Stimulated activated CD4-positive, alpha-beta T cell treated with anti-CD3 and anti-CD28 coated beads, Interleukin-1b, Interleukin-23, amount 100 ng/mL, for 1 hour (primary cell): ENCODE measurements around the gene PRKCG.

Experiments used
- DNase-seq, 2 donors: peaks; one replicate each; pipeline ENCODE4 v3.0.0-alpha.2; 2020; ENCODE audit warnings: low read depth in 2 of 2

PRKCG gene

DNA sequence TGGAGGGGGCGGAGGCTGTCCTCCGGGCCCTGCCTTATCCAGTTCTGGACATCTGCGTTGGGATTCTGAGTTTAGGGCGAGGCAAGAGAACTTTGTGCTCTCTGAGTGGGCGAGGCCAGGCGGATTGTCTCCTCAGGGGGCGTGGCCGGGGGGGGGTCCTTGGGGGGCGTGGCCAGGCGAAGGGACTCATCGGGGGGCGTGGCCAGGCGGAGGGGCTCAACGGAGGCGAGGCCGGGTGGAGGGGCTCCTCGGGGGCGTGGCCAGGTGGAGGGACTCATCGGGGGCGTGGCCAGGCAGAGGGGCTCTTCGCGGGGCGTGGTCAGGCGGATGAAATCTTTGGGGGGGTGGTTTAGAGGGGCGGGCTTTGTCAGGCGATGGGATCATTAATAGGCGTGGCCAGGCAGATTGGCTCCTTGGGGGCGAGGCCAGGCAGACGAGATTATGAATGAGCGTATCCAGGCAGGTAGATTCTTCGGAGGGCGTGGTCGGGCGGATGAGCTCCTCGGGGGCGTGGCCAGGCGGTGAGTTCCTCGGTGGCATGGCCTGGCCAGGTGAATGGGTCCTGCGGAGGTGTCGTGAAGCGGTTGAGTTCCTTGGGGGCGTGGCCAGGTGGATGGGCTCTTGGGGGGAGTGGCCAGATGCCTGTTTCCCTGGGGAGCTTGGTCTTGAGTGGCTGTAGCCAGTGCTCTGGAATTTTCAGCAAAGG is 16.8 kb downstream of the PRKCG start:
- DNase-seq = no peak

DNA sequence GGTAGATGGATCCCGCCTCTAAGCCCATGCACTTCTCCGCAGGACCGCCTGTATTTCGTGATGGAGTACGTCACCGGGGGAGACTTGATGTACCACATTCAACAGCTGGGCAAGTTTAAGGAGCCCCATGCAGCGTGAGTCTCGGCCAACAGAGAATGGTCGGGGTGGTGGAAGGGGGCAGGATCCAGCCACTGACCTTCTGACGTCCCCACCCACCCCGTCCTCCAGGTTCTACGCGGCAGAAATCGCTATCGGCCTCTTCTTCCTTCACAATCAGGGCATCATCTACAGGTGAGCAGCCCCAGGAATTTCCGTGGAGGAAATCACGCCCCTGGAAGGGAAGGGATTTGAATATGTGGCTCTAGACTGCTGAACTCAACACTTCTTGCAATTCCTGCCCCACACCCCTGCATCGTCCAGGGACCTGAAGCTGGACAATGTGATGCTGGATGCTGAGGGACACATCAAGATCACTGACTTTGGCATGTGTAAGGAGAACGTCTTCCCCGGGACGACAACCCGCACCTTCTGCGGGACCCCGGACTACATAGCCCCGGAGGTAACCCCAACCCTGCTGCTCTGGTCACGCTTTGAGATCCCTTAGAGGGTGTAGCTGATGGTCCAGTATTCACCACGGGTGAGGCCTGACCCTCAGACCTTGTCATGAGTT is 18.3 kb downstream of the PRKCG start:
- no peak for DNase-seq

DNA sequence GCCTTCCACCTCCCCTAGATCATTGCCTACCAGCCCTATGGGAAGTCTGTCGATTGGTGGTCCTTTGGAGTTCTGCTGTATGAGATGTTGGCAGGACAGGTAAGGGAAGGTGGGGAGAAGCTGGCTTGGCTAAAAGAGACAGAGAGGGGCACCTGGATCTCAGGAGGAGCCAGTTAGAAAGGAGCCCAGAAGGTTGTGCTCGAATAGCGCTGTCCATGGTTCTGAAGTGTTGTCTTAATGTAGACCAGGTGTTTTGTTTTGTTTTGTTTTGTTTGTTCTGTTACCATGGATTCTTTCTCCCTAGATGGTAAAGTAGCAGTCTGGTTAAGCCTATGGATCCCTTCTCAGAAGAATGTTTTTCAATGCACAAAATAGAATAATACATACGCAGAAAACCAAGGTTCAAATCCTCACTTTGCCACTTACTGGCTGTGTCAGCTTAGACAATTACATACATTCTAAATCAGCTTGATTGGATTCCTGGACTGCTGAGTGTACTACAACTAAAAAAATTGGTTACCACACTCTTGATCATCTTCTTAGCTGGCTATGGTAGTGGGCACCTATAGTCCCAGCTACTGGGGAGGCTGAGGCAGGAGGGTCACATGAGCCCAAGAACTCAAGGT is 21.2 kb downstream of the PRKCG start:
- no peak for DNase-seq

DNA sequence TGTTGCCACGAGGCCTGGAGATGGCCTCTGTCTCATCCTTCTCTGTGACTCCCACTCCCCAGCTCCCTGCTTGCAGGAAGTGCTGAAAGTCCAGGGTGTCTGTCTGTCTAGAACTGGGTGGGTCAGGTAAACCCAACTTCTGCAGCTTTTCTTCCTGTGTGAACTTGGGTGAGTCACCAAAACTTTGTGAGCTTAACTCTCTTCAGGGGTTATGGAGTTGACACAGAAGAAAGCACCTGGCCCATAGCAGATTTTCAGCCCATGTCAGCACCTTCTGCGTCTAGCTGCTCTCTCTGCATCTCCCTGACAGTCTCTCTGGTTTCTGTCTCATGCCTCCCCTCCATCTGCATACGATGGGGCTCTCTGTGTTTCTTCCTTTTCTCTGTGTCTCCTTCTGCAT is 22.9 kb downstream of the PRKCG start:
- no peak for DNase-seq

DNA sequence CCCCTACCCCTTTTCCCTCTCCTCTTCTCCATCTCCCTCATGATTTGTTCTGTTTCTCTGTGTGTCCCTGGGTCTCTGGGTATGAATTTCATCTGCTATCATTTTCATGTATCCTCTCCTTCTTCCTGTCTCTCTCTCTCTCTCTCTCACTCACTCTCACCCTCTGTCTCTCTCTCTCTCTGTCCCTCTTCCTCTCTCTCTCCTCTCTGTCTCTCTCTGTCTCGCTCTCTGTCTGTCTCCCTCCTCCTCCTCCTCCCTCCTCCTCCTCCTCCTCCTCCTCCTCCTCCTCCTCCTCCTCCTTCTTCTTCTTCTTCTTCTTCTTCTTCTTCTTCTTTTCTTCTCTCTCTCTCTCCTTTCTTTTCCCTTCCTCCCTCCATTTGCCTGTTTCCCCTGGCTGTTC is 23.8 kb downstream of the PRKCG start:
- DNase-seq = no peak

DNA sequence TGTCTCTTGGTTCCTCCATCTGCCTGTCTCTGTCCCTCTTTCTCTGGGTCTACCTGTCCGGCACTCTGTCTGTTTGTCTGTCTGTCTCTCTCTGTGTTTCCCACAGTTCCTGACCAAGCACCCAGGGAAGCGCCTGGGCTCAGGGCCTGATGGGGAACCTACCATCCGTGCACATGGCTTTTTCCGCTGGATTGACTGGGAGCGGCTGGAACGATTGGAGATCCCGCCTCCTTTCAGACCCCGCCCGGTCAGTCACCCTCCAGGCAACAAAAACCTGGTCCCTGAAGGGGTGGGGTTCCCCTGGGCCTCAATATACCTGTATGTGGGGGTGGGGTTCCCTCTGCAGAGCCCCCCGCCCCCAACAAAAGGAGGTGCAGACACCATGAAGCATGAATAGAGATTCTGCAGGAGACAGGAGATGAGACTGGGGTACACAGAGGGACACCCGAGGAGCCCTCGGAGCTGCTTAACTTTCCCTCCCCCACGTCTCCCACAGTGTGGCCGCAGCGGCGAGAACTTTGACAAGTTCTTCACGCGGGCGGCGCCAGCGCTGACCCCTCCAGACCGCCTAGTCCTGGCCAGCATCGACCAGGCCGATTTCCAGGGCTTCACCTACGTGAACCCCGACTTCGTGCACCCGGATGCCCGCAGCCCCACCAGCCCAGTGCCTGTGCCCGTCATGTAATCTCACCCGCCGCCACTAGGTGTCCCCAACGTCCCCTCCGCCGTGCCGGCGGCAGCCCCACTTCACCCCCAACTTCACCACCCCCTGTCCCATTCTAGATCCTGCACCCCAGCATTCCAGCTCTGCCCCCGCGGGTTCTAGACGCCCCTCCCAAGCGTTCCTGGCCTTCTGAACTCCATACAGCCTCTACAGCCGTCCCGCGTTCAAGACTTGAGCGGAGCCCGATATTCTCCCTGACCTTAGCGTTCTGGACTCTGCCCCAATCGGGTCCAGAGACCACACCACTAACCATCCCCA is 24.5 kb downstream of the PRKCG start:
- DNase-seq = peak; percentile 30 to 53

DNA sequence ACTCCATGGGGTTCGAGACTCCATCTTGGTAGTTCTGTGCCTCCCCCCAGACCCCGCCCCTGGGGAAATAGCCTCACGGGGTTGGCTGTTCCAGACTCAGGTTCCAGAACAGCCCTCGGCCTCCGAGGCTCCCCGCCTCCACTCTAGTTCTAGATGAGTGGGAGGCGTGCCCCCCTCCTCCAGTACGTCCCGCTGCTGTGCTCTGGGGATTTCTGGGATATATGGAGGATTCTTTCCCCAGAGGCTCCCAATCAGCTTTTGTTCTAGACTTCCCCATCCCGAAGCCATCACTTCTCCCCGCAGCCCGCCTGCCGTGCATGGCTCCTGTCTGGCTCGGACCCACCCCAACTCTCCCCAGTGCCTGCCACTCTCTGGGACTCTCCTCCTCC is 25.2 kb downstream of the PRKCG start:
- DNase-seq = no peak

DNA sequence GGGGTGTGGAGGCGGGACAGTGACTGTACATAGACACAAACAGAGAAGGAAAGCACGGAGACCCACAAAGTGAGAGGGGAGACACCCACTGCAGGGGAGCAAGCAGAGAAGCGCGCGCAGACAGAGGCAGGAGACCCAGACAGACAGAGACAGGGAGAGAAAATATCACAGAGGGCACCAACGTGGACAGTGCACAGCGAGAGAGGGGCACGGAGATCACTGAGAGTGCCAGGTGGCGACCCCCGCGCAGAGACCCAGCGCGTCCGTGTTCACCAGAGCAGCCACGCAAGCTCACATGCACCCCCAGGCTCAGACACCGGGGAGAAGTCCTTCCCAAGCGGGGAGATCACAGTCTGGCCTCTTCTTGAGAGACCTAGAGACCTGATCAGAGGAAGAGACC is 25.7 kb downstream of the PRKCG start:
- DNase-seq = no peak

DNA sequence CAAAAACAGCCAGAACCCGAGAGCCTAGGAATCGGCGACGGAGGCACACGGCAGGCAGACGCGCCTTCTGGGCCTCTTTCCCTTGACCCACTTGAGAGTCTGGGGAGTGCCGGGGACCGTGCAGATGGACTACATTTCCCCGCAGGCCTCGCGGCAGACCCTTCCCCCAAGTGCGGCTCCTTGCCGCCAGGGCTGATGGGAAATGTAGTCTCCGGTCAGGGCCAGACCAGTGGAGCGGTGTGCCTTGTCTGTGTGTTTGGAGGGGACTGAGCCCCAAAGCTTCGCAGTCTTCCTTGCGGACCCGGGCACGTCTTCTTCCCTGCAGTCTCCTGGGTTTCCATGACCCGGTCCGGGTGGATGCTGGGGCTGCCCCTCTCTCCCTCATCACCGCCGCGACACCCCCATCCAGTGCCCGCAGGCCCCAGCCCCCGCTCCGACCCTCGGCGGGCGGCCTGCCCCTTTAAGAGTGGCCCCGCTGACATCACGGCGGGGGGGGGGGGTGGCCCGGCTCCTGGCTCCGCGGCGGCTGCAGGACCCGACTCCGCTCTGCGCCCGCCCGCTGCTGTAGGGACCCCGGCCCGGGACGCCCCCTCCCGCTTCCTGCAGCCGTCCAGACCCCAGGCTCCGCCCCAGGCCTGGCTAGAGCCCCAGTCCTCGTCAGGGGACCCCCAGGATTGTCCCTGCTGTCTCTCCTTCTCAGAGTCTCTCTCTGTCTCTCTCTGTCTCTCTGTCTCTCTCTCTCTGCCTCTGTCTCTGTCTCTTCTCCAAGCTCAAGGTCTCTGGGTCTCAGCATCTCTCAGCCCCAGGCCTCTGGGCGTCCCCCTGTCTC is 26.3 kb downstream of the PRKCG start:
- peak in 1 of 2 donors; percentile 17 for DNase-seq

DNA sequence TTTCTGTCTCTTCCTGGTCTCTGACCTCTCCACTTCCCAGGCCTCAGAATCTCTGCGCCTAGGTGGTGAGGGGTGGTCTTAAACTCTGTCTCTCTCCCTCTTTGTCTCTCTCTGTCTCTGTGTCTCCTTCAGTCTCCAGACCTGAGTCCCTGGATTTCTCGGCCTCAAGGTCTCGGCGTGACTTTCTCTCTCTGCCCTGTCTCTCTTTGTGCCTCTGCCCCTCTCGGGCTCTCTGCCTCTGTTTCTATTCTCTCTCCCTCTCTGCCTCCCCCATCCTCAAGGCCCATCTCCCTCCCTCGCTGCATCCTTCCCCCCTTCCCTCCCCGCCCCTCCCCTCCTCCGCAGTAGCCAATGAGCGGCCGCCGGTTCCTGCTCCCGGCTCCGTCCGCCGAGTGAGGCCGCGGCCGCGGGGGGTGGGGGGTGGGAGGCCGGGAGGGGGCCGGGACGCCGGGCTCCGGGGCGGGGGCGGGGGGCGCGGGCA is 27.0 kb downstream of the PRKCG start, which contains the start of gene CACNG7:
CACNG7 (plus strand) TSS at position 344 of the 481 bp plus-strand sequence. CDS start 3,554 bp downstream, outside the sequence.
- DNase-seq = no peak

DNA sequence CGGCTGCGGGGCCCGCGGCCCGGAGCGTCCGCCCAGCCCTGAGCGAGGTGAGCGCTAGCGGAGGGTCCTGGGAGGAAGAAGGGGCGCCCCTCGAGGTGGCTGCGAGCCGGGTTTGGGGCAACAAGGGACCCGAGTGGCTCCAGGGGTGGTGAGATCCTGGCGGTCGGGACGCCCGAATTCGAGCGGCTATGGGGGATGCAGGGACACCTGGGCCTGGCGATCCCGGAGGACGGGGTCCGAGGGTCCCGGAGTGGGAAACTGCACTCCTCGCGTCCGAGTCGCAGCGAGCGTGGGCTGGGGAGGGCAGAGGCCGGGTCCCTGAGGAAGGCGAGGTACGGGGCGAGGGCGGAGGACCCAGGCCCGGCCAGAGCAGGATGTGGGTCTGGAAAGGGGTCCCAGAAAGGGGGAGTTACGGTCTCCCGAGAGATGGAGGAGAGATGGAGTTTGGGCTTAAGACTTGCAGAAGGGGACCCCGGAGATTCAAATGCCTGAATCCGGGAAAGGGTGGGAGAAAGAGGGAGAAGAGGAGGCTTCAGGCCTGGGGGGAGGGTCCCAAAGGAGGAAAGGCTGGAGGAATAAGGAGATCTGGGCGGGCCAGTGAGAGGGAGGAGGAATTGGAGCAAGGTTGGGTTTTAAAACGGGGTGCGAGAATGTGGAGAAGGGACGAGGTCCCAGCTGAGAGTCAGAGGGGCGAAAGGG is 27.6 kb downstream of the PRKCG start:
- no peak for DNase-seq

DNA sequence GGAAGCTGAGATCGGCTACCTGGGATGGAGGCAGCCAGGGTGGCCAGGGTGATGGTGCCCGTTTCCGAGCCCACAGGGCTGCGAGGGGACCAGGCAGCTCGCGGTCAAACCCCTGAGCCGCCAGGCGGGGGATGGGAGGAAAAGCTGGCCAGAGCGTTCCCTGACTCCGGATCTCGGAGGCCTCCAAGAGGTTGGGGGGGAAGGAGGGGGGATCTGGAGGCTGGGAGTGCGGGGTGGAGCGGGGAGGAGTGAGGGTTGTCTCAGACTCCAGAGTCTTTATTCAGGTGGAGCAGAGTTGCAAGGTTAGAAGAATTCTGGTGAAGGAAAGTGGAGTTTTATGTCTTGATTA is 28.1 kb downstream of the PRKCG start:
- DNase-seq = no peak

DNA sequence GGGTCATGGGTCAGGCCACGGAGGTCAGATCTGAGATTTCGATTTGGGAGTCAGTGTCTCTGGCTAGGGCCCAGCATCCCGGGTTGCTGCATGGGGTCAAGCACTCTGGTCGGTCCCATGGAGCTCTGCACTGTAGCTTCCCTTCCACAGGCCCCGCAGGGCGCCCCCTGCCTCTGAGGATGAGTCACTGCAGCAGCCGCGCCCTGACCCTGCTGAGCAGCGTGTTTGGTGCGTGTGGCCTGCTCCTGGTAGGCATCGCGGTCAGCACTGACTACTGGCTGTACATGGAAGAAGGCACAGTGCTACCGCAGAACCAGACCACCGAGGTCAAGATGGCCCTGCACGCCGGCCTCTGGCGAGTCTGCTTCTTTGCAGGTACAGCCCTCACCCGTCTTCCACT is 30.7 kb downstream of the PRKCG start:
- DNase-seq = no peak

DNA sequence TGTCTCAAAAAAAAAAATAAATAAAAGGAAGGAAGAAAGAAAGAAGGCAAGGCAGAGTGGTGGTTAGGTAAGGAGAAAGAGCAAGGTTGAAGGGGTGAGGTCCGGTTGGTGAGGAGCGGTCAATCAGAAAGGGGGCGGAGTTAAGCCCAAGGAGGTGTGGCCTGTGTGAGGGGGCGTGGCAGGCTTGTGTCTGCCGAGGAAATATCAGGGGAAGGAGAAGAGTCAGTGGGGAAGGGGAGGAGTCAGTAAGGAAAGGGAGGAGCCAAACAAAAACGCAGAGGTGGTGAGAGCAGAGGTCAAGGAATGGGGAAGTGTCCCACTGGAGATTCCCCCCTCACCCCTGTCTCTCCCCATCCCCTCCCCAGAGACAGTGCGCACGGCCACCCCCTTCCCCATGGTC is 33.0 kb downstream of the PRKCG start:
- DNase-seq = no peak

DNA sequence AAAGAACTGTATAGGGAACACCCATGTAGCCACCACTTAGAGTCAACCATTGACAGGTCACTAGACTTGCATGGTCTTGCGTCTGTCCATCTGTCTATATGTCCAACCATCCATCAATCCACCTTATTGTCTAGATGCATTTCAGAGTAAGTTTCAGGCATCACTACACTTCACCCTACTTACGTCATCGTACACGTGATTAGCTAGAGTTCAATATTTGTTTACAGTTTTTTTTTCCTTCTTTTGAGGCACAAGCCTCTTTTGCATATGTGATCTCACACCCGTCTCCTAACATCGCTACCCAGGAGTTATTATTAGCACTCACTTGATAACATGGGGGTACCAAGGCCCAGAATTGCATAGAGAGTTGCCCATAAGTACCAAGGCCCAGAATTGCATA is 34.0 kb downstream of the PRKCG start:
- DNase-seq = no peak

DNA sequence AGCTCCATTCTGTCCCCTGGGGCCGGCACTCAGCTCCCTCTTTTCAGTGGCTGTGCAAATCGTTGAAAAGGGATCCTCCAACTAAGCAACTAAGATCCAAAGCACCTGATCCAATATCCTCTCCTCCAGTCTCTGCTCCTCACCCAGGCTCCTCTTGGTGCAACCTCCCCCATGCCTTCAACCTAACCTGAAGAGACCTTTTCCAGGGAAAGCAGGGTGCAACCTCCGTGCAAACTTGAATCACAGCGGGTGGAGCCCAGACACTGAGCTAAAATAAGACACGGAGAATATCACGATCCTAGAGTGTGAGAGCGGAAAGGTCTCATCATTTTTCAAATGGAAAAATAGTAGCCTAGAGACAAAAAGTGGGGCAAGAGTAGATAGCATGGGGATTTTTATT is 35.4 kb downstream of the PRKCG start:
- DNase-seq = no peak

DNA sequence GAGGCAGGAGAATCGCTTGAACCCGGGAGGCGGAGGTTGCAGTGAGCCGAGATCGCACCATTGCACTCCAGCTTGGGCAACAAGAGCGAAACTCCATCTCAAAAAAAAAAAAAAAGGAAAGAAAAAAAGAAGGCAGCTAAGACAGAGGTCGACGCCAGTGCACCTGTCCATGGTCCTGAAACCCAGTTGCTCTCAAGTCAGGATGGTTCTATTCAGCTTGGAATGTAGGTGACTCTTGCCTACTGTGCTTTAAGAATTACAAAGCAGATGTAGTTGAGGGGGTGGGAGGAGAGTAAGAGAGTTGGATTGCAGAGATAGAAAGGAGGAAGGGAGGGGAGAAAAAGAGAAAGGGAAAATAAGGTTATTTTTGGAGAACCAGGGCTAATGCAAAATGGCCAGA is 45.7 kb downstream of the PRKCG start:
- no peak for DNase-seq

DNA sequence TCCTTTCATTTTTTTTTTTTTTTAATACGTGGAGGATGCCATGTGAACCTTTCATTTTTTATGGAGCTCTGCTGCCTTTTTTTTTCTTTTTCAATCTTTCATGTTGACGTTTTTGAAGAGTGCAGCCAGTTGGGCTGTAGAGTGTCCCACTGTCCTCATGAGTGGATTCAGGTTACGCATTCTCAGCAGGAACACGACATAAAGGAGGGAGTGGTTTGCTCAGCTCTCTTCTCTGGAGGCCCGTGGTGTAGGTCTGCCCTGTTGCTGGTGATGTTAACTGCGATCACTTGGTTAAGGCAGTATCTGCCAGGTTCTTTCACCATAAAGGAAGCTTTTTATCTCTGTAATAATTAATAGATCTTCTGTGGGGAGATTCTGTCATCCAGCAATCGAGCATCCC is 54.0 kb downstream of the PRKCG start:
- no peak for DNase-seq

DNA sequence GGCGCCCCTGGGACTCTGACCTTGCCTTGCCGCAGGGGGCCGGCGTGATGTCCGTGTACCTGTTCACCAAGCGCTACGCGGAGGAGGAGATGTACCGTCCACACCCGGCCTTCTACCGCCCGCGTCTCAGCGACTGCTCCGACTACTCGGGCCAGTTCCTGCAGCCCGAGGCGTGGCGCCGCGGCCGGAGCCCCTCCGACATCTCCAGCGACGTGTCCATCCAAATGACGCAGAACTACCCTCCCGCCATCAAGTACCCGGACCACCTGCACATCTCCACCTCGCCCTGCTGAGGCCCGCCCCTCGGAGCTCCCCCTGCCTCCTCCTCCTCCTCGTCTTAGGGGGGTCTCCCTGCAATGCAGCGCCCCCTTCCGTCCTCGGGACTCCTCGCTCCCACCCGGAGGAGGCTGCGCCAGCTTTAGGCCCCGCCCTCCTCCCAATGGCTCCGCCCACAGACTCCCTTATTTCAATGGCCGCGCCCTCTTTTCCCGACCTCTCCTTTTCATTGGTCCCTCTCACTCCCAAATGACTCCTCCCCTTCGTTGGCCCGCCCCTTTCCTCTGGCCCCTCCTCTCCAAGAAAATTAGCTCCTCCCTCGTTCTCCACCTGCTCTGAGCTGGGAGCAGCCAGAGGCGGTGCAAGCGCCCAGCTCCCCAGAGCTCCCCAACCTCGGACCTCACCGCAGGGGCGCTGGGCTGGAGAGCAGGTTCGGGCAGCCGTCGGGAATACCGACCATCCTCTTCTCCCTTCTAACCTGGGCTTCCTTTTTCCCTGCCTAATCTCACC is 60.2 kb downstream of the PRKCG start:
- DNase-seq = no peak

DNA sequence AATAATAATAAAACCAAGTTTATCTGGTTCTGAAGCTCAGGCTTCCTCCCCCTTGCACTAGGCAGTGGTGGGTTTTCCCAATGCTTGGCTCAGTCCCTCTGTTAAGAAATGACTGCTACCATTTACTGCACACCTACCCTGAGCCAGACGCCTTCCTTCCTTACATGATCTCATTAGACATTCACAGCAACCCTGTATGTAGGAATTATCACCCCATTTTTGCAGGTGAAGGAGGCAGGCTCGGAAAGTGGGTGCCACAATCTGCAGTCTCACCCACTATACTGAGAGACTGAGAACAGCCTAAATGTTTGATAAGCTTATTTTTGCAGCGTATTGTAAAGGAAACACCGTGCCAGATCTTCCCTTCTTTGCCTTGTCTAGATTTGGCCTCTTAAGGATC is 62.4 kb downstream of the PRKCG start:
- no peak for DNase-seq
